OCI-LY1 (cell line): ENCODE data around the gene LPCAT1.

ENCODE experiments used
- EZH2 ChIP-seq: fragments of 200-600 bp; sonication (generic), shearing (Covaris generic); IDR thresholded peaks from 2 replicates; pipeline ENCODE4 v1.8.0; 2017; ENCODE audit warnings: borderline replicate concordance, mixed run types, mild to moderate bottlenecking, antibody characterized with exemption, low read length, moderate library complexity, mixed read lengths
- TF ChIP-seq, protein P1 (sequence below): fragments of 200-600 bp; sonication (generic), shearing (Covaris generic); IDR thresholded peaks from 2 replicates; pipeline ENCODE4 v1.5.1; 2017; ENCODE audit warnings: mild to moderate bottlenecking, antibody characterized with exemption, low read length, moderate library complexity, mixed read lengths

DNA sequence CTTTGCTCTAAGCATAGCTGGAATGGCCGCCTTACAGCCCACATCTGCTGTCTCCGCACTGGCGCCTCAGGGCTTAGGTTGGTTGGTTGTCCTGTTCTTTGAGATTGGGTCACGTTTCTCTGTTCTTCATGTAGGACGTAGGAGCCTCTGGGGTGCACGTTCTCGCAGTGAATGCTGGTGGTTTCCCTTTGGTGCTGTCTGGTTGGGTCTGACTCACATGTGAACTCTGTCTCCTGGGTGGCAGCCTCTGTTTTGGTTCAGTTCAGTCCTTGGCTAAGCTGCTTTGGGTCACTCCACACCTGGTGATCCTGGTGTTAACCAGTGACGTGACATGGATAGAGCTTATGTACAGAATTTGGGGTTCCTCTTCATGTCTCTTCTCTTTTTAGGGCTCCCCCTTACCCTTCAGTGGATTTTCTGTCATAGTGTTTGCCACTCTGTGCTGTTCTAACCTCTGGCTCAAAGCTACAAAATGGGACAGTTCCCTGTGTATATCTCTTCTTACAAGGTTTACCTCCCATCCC lies 12.6 kb upstream of the LPCAT1 start:
- TF ChIP-seq, protein P1, sequence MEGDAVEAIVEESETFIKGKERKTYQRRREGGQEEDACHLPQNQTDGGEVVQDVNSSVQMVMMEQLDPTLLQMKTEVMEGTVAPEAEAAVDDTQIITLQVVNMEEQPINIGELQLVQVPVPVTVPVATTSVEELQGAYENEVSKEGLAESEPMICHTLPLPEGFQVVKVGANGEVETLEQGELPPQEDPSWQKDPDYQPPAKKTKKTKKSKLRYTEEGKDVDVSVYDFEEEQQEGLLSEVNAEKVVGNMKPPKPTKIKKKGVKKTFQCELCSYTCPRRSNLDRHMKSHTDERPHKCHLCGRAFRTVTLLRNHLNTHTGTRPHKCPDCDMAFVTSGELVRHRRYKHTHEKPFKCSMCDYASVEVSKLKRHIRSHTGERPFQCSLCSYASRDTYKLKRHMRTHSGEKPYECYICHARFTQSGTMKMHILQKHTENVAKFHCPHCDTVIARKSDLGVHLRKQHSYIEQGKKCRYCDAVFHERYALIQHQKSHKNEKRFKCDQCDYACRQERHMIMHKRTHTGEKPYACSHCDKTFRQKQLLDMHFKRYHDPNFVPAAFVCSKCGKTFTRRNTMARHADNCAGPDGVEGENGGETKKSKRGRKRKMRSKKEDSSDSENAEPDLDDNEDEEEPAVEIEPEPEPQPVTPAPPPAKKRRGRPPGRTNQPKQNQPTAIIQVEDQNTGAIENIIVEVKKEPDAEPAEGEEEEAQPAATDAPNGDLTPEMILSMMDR = no peak
- TF ChIP-seq EZH2 = no peak
